HG02970 (cell line): Measurements from ENCODE around the gene ICAM2.

Experiments
- ATAC-seq: cut with Tn5 transposase; IDR thresholded peaks from one replicate; pipeline ENCODE4 v1.9.1; 2021; ENCODE audit warnings: mild to moderate bottlenecking, moderate library complexity, moderate number of reproducible peaks; ENCODE audit not compliant: unreplicated experiment, low FRiP score

Gene ICAM2

DNA sequence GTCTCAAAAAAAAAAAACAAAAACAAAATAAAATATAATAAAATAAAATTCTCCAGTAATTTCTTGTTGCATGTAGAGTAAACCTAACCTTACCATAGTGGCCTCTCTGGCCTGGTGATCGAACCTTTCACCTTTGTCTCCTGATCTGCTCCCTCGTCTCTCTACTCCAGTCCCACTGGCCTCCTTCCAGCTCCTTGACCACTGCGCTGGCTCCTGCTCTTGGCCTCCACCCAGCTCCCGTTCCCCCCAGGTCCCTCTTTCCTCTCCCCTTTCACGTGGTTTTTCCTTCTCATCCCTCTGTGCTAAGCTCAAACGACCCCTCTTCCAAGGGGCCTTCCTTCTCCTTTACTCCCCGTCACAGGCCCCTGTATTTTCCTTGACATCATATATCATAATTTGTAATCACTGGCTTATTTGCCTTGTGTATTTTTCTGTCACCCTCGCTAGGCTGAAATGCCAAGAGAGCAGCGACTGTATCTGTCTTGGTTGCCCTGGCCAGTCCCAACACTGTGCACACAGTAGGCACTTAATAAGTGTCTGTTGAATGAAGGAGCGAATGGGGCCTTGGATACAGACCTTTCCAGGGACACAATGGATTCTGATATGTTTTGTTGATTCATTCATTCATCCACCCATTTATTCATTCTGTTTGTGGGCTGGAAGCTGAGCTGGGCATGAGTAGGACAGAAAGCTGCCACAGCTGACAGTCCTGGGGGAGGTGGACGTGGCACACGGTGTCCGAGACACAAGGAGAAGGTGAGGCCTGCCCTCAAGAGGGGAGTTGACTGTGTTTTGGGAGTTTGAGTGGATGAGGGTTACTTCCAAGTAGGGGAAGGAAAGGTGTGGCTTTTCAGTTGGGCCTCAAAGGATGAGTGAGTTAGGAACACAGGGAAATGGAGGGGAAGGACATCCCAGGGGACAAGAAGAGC lies 41.9 kb downstream of the ICAM2 start:
- no peak for ATAC-seq

GRCh38 chr17:63976702-63977101 lies 43.7 kb downstream of the ICAM2 start:
- no peak for ATAC-seq

GRCh38 chr17:63975541-63976092 lies 44.8 kb downstream of the ICAM2 start:
- no peak for ATAC-seq

GRCh38 chr17:63974594-63975192 lies 45.7 kb downstream of the ICAM2 start:
- ATAC-seq, result no peak

DNA sequence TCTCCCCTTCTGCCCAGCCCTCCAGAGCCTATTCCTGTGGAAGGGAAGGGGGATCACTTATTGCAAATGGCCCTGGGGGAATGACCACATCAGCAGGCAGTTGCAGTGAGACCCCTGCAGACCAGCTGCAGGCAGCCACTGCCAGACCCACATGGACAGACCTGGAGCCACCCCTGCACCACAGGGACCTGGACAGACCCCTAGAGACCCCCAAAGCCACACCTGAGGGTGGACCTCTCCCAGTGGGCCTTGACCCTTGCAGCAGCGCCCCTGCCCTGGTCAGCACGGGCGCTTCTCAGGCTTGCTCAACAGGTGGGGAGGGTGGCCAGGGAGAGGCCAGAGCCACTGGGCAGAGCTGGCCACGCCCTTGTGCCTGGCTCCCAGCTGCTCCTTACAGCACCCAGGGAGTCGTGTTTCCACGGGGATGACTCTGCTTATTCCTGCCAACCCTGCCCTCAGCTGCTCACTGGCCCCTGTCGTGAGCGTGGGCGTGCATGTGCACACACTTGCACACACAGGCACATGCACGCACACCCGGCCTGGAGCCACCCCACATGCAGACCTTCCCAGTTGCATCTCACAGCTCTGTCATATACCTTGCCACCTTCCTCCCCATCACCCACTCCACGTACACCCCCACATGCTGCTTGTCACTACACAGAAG lies 46.4 kb downstream of the ICAM2 start:
- ATAC-seq, result no peak

- ATAC-seq, result no peak
Observed at GRCh38 chr17:63973247-63973646, 47.2 kb downstream of the ICAM2 start.

DNA sequence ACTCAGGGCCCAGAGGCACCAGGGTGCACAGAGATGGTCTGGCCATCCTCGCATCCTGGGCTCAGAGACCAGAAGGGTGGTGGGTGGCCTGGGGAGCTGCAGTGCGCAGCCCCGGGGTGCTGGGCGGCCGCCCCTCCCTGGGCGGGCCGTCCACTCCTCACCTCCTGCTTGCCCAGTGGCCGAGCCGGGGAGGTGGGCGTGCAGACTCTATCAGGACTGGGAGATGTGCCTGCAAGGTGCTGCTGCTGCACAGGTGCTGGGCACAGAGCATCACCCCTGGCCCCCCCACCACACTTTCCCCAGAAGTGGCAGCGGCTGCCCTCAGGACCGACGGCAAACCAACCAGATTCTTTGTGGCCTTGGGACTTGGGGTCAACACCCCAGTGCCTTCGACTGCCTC lies 47.6 kb downstream of the ICAM2 start, which contains the start of gene SCN4A:
TSS of gene SCN4A (minus strand) at position 123 of the 400 bp plus-strand sequence. CDS start at position 46, 77 bp downstream.
- ATAC-seq, result no peak

DNA sequence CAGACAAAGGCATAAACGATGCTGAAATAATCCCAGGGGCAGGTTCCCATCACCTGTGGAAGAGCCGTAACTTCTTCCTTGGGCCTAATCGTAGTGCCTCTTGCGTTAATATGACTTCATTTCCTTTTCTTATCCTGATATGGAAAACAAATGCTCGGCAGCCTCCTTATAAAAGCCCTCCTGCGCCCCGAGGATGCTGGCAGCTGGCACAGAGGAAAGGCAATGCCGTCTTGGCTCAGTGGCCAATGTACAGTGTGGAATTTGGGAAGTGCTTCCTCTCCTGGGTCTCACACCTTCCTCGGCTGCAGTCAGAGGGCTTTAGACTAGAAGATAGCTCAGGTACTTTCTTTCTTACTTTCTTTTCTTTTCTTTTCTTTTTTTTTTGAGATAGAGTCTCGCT lies 51.2 kb downstream of the ICAM2 start:
- no peak for ATAC-seq

DNA sequence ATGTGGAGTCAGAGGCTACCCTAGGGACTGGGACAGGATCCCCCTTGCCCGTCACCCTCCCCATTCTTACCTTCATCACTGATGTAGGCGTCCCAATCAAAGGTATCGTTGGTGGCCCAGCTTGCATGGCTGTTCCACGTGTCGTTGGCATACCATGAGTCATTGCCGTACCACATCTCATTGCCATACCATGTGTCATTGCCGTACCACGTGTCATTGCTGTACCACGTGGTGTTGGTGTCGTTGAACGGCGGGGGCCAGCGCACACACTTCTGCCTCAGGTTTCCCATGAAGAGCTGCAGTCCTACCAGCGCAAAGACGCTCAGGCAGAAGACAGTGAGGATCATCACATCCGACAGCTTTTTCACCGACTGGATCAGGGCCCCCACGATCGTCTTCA lies 52.5 kb downstream of the ICAM2 start:
- ATAC-seq, result no peak

GRCh38 chr17:63966646-63967264 lies 53.7 kb downstream of the ICAM2 start:
- ATAC-seq, result no peak

DNA sequence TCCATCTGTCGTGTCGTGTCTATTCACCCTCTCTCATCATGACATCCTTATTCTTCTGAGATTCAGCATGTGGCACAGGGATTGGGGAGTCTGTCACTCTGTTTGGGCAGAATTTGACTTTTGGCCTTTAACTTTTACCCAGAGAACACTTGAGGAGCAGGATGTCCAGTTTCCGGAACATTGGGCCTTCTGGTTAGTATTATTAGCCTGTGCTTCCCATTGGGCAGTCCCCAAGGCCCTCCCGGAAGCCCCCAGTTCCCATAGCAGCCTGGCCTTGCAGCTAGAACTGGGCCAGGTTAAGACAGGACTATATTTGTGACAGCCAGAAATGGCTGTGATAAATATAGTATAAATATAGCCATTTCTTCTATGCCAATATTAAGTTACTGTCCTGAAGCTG lies 57.3 kb downstream of the ICAM2 start:
- ATAC-seq, result no peak

- ATAC-seq, result no peak
Observed at GRCh38 chr17:63962298-63962744, 58.1 kb downstream of the ICAM2 start.

DNA sequence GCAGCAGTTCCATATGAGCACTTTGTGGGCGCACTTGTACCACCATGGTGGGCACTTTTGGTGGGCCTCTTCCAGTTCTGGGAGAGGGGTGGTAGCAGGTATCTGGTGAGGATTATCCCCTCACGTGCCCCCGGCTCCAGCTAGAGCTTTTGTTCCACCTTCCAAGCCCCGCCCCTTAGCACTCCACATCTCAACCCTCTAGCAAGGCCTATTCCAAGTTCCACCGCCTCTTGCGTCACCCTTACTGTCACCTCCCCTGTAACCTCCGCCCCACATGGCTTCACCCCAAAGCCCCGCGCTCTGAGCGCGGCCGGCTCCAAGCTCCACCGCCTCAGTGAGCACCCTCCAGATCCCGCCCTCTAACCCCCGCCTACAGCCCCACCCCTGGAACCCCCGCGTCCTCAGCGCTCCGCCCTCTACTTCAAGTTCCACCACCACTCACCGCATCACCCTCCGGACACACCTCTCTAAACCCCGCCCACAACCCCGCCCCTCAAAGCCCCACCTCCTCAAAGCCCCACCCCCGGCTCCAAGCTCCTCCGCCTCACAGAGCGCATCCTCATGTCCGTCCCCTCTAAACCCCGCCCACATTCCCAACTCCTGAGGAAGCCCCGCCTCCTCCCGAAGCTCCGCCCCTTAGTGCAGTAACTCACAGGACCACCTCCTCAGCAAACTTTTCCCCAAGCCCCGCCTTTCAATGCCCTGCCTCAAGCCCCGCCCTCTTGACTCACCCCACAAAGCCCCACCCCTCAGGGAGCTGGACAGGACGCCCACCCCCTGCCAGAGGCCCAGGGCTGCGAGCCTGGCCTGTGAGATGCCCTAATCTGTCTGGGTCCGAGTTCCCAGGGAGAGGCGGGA lies 58.8 kb downstream of the ICAM2 start:
- no peak for ATAC-seq

DNA sequence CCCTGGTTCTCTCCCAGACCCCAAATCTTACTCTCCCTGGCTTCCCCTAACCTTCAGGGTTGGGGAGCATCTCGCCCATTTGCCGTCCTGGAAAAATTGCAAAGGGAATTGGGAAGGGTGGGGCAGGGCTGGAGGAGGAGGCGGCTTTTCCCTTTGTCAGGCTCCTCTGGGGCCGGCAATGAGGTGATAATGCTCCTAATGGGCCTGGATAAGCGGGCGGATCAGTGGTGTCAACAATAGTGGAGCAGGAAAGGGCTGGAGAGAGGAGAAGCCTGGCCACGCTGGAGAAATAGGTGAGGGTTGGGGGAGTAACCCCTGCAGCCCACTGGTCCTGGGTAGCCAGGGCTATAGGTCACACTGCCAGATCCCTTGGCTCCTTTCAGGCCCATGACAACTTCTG lies 60.0 kb downstream of the ICAM2 start:
- no peak for ATAC-seq

DNA sequence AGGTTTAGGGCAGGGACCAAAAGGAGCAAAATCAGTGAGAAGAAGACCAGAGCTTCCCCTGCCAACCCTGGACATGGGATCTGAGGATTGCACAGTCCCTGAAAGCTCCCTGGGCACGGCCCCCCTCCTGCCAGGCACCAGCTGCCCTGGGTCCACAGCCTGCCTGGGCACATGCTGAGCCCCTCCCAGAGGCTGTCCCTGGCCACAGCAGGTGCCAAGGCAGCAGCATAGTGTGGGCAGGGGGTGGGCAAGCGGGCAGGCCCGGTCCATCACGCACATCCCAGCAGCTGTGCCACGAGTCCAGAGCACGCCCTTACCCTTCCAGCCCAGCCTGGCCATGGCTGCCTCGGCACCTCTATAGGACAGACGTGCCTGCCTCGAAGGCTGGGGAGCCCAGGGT lies 60.4 kb downstream of the ICAM2 start:
- ATAC-seq, result no peak

DNA sequence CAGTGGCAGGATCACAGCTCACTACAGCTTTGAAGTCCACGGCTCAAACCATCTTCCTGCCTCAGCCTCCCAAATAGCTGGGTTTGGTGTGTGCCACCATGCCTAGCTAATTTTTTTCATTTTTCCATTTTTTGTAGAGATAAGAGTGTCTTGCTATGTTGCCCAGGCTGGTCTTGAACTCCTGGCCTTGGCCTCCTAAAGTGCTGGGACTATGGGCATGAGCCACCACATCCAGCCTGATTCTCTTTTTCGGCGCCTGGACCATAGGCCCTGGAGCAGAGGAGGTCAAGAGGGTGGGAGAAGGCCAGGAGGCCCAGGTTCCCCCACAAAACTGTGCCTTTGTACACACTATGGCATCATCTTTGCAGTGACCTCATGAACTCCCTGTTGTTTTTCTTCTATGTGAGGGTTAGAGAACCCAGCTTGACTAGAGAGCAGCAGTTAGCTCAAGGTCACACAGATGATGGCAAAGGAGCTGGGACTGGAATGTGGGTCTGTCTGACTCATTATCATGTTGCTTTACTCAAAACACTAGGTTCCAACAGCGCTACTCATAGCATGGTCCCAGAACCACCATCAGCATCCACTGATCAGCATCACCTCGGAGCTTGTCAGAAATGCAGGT lies 64.0 kb downstream of the ICAM2 start:
- no peak for ATAC-seq

- ATAC-seq, result no peak
Observed at GRCh38 chr17:63955791-63956190, 64.6 kb downstream of the ICAM2 start.

GRCh38 chr17:63955232-63955631 lies 65.2 kb downstream of the ICAM2 start:
- no peak for ATAC-seq

- no peak for ATAC-seq
Observed at GRCh38 chr17:63954402-63955063, 65.9 kb downstream of the ICAM2 start.
